GM21717 (cell line): Measurements from ENCODE around the gene ESPL1.
A peak's percentile ranks its signal among the peaks of the same experiment; 100 is the strongest.
"Not testable (repeated sequence)": the region's sequence is repeated elsewhere in the genome, so short reads cannot be mapped to it uniquely, and the experiment has no call there.

Experiments used
- ATAC-seq: cut with Tn5 transposase; IDR thresholded peaks from one replicate; pipeline ENCODE4 v1.9.1; 2021; ENCODE audit warnings: mild to moderate bottlenecking, moderate library complexity; ENCODE audit not compliant: unreplicated experiment

ESPL1 gene

DNA sequence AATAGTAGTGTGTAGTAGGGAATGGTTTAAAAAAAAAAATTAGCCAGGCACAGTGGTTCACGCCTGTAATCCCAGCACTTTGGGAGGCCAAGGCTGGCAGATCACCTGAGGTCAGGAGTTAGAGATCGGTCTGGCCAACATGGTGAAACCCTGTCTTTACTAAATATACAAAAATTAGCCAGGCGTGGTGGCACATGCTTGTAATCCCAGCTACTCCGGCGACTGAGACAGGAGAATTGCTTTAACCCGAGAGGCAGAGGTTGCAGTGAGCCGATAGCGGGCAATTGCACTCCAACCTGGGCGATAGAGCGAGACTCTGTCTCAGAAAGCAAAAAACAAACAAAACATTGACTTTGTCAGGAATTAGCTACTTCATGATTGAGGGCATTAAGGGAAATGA is 29.0 kb downstream of the ESPL1 start:
- ATAC-seq: not testable (repeated sequence)

DNA sequence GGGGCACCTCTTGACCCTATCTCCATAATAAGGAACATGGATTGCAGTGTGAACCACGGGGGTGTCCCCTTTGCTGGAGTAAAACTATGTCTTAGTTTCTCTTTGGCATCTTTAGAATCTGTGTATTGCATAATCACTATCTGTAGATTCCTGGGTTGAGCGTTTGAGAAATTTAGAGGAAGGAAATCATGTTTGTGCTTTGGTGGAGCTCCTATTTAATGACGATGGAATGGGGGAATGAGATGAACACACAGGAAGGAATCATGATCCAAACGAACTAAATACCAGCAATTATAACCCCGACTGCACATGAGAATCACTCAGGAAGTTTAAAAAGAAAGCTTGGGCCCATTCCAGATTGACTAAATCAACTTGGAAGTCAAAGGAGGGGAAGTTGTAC is 30.1 kb downstream of the ESPL1 start:
- no peak for ATAC-seq

DNA sequence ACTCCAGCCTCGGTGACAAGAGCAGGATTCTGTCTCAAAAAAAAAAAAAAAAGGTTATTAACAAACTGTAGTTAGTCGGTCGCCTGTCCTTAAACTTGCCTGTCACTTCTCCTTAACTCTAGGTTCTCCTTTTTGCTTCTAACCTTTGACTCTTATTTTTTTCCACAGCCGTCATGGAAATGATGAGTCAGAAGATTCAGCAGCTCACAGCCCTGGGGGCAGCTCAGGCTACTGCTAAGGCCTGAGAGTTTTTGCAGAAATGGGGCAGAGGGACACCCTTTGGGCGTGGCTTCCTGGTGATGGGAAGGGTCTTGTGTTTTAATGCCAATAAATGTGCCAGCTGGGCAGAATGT is 31.0 kb downstream of the ESPL1 start:
- no peak for ATAC-seq

DNA sequence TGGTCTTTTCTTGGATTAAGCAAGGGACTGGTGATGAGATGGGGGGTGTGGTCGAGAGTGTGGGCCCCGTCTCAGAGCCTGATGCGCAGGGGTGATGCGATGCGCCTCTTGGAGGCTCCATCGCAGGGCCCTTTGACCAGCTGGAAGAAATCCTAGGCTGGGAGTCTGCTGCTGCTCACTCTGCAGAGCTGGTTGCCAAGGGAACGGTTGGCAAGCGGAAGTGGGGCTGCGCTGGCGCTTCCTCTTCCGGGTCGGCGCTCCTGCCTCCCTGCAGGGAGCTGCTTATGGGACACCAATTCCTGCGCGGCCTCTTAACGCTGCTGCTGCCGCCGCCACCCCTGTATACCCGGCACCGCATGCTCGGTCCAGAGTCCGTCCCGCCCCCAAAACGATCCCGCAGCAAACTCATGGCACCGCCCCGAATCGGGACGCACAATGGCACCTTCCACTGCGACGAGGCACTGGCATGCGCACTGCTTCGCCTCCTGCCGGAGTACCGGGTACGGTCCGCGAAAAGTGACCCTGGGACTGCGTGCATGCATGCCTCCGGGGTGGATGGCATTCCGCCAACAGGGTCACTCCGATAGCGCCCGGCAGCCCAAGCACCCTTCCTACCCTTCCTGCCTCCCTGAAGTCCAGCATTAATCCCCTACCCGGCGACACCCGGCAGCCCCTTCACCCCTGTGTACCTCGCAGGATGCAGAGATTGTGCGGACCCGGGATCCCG is 31.5 kb downstream of the ESPL1 start, which contains the start of gene MYG1:
TSS of gene MYG1 (plus strand) at position 242 of the 727 bp plus-strand sequence. CDS start at position 285, 43 bp downstream.
- peak; percentile 73 for ATAC-seq

DNA sequence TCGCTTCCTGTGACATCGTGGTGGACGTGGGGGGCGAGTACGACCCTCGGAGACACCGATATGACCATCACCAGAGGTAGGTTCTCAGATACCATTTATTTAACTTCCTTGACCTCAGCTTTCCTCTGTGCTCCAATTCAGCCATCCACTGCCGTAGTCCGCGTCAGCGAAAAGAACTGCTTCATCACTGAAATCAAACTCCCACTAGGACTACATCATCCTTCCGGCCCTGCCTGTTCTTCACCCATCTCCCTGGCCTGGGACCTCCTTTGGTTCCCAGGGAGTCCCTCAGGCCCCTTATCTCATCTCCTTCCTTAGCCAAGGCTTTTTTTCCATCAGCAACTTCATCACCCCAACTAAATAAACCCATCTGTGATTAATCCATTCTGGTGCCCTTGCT is 32.1 kb downstream of the ESPL1 start:
- ATAC-seq: no peak

DNA sequence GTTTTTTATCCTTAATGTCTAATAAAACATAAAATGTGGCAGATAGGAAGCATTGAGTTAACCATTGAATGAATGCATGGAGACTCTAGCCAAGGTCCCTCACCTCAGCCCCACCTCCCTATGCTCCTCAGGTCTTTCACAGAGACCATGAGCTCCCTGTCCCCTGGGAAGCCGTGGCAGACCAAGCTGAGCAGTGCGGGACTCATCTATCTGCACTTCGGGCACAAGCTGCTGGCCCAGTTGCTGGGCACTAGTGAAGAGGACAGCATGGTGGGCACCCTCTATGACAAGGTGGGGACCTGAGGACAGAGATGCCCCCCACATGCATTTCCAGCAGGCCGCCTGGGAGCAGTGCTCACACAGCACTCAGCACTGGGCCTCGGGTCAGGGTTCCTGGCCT is 34.8 kb downstream of the ESPL1 start:
- ATAC-seq: no peak

DNA sequence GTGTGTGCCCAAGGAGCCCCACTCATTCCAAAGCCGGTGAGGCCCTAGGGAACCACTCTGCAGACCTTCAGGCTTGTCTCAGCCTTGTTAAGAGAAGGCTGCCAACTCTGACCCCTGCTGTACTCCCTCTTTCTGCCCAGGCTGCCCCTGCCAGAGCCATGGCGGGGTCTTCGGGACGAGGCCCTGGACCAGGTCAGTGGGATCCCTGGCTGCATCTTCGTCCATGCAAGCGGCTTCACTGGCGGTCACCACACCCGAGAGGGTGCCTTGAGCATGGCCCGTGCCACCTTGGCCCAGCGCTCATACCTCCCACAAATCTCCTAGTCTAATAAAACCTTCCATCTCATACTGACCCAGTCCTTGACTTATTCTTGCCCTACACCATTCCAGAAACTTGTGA is 38.7 kb downstream of the ESPL1 start:
- no peak for ATAC-seq

DNA sequence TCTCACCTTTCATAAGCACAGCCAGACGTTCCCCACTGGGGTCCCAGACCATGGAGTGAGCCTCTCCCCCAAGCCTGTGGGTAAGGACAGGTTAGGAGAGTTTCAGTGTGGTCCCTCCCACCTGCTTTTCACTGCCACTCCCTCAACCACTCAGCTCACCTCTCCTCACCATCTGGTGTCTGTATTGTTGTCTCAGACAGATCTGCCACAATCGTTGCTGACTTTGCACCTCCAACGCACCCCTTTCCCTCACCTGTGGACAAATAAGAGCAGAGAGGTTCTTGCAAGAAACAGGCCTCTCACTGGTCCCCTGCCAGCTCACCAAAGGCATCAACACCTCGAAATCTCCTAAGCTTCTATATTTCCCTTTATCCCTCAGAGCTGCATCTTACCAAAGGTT is 40.2 kb downstream of the ESPL1 start:
- no peak for ATAC-seq

DNA sequence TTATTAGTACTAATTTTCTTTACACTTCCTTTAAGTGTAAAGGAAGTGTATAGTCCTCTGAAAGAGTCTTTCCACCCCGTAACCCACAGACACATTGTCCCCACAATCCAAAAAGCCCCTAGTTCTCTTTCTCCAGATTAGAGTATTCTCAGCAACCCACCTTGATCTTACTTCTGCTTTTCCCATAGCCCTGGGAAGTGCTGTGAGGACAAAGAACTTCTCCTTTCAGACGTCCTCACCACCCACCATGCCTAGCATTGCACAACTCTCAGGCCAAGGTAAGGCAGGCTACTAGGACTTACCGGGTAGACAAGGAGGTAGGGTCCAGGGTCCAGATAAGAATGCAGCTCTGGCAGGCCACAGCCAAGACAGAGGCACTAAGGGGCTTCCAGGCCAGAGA is 45.9 kb downstream of the ESPL1 start:
- ATAC-seq: no peak

DNA sequence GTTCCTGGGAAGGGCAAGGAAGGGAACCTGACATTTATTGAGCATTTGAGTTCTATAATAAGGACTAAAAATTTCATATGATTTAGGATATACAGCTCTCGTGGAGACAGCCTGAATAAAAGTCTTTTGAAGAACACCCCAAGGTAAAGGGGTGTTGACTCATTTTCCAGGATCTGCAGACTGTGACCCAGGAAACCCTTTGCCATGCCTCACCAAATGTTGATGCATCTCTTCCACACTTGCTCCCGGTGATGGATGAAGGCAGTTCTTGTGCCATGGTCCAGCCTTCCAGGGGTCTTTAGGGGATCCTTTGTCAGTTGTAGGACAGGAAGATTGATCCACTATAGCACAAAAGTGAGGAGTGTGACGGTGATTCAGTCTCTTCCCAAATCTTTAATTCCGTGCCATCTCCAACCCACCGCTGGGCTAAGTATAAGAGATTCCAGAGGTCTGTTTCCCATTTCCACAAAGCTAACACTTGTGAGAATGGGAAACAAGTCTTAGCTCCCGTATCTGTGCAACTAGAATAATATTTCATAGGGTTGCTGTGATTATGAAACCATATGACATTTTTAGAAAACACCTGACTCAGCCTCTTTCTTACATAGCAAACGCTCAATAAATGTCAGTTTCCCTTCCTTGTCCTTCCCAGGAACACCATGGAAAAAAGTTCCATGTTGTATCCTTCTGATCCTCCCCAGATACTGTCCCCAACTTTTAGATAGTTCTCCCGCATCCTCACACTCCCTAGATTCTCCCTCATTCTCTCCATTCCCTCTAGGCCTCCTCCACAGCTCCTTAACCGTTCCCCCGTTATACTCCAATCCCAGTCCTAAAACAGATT is 52.5 kb downstream of the ESPL1 start:
- ATAC-seq: no peak

DNA sequence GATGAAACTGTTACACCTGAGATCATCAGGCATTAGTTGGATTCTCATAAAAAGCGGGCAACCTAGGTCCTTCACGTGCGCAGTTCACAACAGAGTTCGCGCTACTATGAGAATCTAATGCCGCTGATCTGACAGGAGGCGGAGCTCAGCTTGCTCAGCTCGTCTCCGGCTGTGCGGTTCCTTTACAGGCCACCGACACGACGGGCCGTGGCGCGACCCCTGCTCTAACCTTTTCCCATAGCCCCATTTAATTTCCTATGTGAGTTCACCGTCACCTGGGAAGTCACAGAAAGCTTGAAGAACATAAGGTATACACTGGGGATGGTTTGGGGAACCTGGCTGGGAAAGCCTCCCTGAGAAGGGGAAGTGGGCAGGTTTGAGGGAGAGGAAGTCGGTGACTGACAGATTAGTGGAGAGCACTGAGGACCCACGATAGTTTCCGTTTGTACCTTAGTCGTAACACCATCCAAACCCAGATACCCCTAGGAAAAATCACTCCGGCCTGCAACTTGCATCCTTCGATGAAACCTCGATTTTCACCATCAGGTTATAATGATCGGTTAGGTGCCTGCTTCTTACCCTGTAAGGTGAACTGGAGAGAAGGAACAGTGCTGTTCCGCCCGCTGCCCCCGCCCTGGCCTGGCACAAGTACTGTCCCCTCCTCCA is 56.1 kb downstream of the ESPL1 start:
- ATAC-seq: peak; percentile 31

DNA sequence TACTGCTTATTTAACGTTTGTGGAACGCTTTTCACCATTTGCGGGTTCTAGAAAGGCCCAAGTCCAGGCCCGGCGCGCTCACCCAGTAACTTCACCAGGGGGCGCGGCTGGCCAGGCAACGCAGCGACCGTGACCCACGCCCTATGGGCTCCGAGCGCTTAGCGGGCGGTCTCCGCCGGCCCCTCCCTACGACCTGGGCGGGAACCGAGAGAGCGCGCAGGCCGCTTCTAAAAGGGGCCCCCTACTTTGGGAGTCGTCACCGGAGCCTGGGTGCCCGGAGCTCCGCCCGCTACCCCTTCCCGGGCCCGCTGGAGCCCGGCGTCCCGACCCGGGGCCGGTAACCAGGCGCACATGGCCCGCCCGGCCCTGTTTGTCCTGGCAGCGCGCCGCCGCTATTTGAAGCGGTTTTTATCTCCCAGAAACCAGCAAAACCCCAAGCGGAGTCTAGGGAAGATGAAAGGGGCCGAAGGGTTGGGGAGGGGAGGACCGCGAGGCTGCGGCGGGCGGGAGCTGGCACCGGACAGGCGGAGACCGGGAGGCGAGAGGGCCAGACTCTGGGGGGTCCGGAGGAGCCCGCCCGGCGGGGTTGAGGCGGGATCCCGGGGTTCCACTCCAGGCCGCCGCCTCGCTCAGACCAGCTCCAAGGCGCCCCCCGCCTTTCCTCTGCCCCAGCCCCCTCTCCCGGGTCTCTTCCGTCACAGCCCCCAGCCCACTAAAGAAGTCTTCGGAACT is 56.8 kb downstream of the ESPL1 start:
- ATAC-seq: peak; percentile 51

DNA sequence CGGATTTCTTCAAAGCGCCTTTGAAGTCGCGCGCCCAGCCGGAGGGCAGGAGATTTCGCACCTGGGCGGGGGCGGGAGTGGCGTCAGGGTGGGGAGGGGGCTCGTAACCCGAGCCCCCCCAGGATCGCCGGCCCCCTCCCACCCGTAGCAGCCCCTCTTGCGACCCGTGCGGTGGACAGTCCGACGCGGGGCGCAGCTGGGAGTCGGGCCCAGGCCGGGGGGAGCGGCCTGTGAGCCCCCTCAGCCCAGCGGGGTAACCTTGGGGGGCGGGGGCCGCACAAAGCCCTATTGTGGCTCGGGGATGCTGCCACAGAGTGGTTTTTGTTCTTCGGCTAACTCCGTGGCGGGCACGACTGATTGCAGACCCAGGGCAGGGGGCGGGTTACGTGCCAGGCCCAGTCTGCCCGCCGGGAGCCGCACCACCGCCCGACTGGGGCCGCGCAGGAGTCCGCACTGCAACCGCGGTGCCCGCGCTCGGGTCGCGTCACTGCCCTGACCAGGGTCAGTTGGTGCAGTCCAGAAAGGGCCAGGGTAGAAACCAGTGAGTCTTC is 57.5 kb downstream of the ESPL1 start:
- no peak for ATAC-seq

DNA sequence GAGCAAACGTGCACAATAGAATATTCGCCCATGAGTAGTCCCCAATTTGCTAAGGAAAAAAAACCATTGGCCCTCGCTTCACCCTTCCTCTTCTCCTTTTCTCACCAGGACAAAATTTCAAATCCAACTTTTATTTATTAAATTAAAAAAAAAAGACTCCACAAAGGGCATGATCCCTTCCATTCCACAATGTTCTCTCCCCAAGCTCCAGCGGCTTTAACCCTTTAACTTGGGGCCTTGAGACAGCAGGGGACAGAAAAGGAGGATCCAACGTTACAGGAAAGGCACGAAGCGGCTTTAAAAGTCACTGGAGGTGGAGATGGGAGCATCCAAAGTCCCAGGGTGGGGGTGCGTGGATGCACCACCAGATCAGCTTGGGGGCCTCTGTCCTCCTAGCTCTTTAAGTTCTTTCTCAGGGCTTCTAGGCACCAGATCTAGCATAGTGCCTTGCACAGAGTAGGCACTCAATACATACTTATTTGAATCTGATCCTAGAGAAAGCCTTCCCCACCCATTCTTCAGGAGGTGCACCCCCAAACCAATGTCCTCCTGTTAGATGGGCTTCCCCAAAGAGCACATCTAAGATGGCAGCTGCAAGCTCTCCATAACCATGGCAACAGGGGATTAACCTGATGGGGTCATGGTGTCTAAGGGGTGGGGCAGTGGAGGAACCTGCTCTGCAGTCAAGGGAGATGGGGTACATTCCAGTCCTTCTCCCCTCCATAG is 58.5 kb downstream of the ESPL1 start:
- ATAC-seq: no peak

DNA sequence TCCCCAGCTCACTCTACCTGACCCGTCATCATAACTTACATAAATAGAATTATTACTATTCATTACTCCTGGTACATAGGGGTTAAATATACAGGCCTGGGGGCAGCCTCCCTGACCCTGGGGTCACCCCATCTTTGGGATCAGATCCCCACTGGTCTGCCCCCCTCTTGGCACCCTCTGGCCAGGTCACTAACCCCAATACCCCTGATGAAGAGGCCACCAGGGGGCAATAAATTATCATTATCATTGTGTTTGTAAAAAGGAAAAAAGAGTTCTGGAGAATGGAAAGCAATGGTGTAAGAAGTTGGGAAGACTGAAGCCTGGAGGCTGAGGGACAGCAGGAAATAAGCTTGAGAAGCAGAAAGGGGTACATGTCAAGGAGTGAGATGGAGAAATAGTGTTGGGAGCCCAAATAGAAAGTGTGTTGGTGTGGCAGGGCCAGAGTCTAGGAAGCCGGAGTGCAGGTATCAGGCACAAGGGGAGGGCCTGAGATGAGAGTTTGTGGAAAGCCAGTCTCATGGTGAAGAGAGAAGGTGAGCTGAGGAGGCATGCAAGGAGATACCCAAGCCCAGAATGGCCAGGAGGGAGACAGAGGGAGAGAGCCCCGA is 59.4 kb downstream of the ESPL1 start:
- ATAC-seq: no peak

DNA sequence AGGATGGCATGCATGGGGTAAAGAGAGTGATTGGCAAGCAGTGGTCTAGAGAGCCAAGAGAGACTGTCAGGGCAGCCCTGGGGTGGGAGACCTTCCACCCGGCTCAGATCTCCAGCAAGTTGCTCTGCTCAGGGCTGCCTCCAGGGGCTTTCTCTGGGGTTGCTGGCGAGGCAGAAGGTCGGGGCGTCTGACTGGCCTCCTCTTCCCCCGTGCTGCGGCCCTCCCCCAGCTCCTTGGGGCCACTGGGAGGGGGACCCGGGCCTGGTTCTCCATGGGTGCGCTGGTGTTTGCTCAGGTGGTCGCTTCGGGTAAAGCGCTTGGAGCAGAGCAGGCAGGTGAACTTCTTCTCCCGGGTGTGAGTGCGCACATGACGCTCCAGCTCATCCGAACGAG is 59.9 kb downstream of the ESPL1 start:
- no peak for ATAC-seq

DNA sequence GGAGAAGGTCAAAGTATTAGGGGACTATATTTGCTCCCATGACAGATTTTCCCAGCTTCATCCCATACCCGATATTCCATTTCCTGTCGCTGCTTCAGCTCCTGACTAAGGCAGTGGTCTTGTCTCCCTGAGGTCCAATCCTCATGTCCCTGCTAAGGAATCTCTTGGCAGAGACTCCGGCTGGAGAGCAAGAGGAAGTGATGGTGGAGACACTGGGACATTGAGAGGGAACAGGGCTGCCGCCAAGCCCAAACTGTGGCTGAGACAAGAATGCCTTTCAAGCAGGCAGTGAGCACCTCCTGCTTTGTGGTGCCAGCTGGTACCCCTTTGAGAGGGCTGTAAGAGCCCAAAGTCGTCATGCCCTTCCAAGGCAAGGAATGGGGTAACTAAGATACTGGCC is 62.6 kb downstream of the ESPL1 start:
- ATAC-seq: no peak

DNA sequence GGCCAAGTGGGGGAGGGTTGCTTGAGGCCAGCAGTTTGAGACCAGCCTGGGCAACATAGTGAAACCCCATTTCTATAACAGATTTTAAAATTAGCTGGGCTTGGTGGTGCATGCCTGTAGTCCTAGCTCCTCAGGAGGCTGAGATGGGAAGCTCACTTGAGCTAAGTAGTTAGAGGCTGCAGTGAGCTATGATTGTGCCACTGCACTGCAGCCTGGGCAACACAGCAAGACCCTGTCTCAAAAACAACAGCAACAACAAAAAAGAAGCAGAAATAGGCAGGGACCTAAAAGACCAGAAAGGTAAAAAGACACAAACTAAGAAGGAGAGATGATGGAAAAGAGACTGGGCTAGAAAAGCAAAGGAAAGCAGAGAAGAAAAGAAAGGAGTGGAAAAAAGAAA is 64.2 kb downstream of the ESPL1 start:
- not testable (repeated sequence) for ATAC-seq

DNA sequence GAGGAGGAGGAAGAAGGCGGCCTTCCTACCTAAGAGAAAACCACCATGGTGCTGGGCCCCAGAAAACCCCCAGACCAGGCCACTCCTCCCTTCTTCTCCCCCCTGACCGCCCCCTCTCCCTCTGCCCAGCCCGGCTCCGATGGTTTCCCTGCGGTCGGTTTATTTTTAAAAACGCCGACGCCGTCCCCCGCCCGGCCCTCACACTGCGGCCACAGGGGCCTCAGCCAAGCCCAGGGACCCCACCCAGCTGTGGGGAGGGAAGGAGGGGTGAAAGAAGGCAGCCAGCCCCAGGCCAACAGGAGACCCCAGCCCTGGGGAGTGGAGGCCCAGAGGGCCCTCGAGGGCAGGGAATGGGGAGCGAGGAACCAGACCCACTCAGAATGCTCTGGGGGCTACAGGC is 64.6 kb downstream of the ESPL1 start:
- ATAC-seq: no peak

DNA sequence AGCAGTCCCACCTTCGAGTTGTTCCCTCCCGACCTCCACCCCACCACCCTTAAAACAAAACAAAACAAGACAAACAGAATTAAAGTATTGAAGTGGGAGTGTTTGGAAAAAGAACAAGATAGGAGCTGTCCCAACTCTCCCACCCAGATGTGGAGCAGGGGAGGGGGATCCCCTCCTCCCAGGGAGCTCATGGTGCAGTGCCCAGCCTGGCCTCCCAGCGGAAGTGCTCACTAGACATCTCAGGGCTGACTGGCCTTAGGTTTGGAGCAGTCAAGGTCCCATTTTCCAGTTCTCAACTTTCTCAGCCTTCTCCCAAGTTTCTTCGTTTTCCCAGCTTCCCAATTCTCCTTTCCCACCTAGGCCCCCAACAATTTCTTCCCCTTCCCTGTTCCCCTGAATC is 65.2 kb downstream of the ESPL1 start:
- ATAC-seq: no peak
